ENCODE results near the gene NPFFR1.
"Not testable (repeated sequence)": the region's sequence is repeated elsewhere in the genome, so short reads cannot be mapped to it uniquely, and the experiment has no call there.

NPFFR1 gene

GRCh38 chr10:70222811-70223447 is 60.9 kb downstream of the NPFFR1 start:
- DNase-seq (ENCODE audit: low read depth in 2 of 2) = not testable (repeated sequence)

- DNase-seq (ENCODE audit: low read depth in 2 of 2) = no peak
These were observed 61.4 kb downstream of the NPFFR1 start for GRCh38 chr10:70222340-70222794.

GRCh38 chr10:70221030-70221429 is 62.8 kb downstream of the NPFFR1 start:
- no peak for DNase-seq (ENCODE audit: low read depth in 2 of 2)

- no peak for DNase-seq (ENCODE audit: low read depth in 2 of 2)
These were observed 70.9 kb downstream of the NPFFR1 start for GRCh38 chr10:70212879-70213278.

- no peak for DNase-seq (ENCODE audit: low read depth in 2 of 2)
These were observed 71.5 kb downstream of the NPFFR1 start for GRCh38 chr10:70212277-70212676.

- DNase-seq (ENCODE audit: low read depth in 2 of 2) = no peak
These were observed 77.0 kb downstream of the NPFFR1 start for GRCh38 chr10:70206762-70207161.

- DNase-seq (ENCODE audit: low read depth in 2 of 2) = no peak
These were observed 82.7 kb downstream of the NPFFR1 start for GRCh38 chr10:70201105-70201504.

- no peak for DNase-seq (ENCODE audit: low read depth in 2 of 2)
These were observed 84.9 kb downstream of the NPFFR1 start for GRCh38 chr10:70198696-70199466.
